HL-60 (cell line): ENCODE measurements around the gene MTCL3.

ENCODE experiments used
- DNase-seq, 2 experiments: peaks; one replicate each; pipeline ENCODE4 v3.0.0-alpha.2; 2010 to 2020; ENCODE audit warnings: low read depth in 1 of 2, low spot score in 1 of 2
- H3K27ac ChIP-seq: fragments of 250-450 bp; sonication (Bioruptor Pico); replicated peaks from 2 replicates; pipeline ENCODE4 v1.5.1; 2020; ENCODE audit warnings: mild to moderate bottlenecking, moderate library complexity
- H3K27me3 ChIP-seq: fragments of 250-450 bp; sonication (Bioruptor Pico); 2 replicates; pipeline ENCODE4 v1.5.1; 2021; ENCODE audit warnings: mild to moderate bottlenecking, moderate library complexity; ENCODE audit not compliant: insufficient read depth, poor library complexity, severe bottlenecking
- H3K4me3 ChIP-seq: replicated peaks from 2 replicates; pipeline ENCODE4 v1.5.1; 2011; ENCODE audit warnings: mild to moderate bottlenecking, control low read depth, low read length; ENCODE audit not compliant: insufficient read depth
- GABPA ChIP-seq: IDR thresholded peaks from 2 replicates; pipeline ENCODE4 v1.6.1; 2012; ENCODE audit warnings: low read depth
- POLR2AphosphoS5 ChIP-seq: IDR thresholded peaks from 2 replicates; pipeline ENCODE4 v1.6.1; 2012; ENCODE audit warnings: low read depth
- REST ChIP-seq: IDR thresholded peaks from 2 replicates; pipeline ENCODE4 v1.6.1; 2012; ENCODE audit warnings: low read depth; ENCODE audit not compliant: insufficient replicate concordance
- SPI1 ChIP-seq: IDR thresholded peaks from 2 replicates; pipeline ENCODE4 v1.6.1; 2012; ENCODE audit warnings: low read depth, mild to moderate bottlenecking, borderline replicate concordance
- TF ChIP-seq, protein P1 (sequence below): IDR thresholded peaks from one replicate; pipeline ENCODE4 v1.5.1; 2011; ENCODE audit warnings: low read length, control low read depth, inconsistent platforms; ENCODE audit not compliant: insufficient read depth

MTCL3 gene

DNA sequence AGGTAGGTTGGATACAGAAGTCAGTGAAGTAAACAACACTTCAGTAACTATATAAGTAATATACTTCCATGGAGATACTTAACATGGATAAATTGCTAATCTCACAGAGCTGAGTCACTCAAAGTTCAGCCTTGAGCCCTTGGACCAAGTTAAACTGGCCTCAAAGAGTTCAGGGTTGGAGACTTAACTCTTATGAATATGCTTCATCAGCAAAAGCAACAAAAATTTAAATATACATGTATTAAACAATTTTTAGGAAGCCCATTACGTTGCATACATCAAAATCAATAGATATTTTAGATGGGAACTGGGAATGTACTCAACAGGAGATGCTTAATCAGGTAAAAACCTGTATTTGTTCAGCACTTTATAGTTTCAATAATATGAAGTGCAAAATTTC lies 12.2 kb downstream of the MTCL3 start:
- DNase-seq: no peak
- TF ChIP-seq GABPA (no peak), SPI1 (no peak), POLR2AphosphoS5 (no peak)
- TF ChIP-seq, protein P1, sequence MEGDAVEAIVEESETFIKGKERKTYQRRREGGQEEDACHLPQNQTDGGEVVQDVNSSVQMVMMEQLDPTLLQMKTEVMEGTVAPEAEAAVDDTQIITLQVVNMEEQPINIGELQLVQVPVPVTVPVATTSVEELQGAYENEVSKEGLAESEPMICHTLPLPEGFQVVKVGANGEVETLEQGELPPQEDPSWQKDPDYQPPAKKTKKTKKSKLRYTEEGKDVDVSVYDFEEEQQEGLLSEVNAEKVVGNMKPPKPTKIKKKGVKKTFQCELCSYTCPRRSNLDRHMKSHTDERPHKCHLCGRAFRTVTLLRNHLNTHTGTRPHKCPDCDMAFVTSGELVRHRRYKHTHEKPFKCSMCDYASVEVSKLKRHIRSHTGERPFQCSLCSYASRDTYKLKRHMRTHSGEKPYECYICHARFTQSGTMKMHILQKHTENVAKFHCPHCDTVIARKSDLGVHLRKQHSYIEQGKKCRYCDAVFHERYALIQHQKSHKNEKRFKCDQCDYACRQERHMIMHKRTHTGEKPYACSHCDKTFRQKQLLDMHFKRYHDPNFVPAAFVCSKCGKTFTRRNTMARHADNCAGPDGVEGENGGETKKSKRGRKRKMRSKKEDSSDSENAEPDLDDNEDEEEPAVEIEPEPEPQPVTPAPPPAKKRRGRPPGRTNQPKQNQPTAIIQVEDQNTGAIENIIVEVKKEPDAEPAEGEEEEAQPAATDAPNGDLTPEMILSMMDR: no peak

GRCh38 chr6:127503022-127503421 lies 16.1 kb downstream of the MTCL3 start:
- DNase-seq: no peak
- Histone ChIP-seq H3K4me3 (no peak overlapping the region), H3K27ac (no peak overlapping the region), H3K27me3 (peaks cover 8% of the 10 kb centered on the region)
- TF ChIP-seq POLR2AphosphoS5 (no peak), REST (no peak), SPI1 (no peak), GABPA (no peak)
- TF ChIP-seq, protein P1: no peak

More for the DNA sequence above, 12.2 kb downstream of the MTCL3 start:
- Histone ChIP-seq H3K27me3 (peaks cover 5% of the 10 kb centered on the region), H3K27ac (no peak overlapping the region), H3K4me3 (no peak overlapping the region)

DNA sequence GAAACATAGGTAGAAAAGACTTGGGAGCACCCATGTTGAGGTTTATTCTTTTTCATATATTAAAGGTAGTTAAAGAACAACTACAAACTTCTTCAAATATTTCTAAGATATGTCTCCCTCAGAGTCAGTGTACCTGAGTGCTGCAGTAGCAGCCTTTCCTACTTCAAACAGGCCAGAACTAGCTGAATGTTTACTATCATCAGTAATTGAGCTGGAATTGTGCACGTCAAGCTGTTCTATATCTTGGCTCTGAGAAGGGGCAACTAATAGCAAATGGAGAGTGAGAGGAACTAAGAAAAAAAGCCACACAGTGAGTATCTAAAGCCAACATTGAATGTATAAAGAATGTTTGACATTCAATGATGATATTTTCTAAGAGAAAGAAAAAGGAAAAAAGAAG lies 21.7 kb downstream of the MTCL3 start:
- peaks cover 5% of the 10 kb centered on the region for H3K27me3 ChIP-seq
- H3K27ac ChIP-seq: no peak overlapping the region
- TF ChIP-seq GABPA: no peak
- TF ChIP-seq SPI1: no peak
- TF ChIP-seq POLR2AphosphoS5: no peak
- TF ChIP-seq REST: no peak
- TF ChIP-seq, protein P1: no peak
- no peak for DNase-seq
- H3K4me3 ChIP-seq: no peak overlapping the region

- TF ChIP-seq SPI1 (no peak), GABPA (no peak), POLR2AphosphoS5 (no peak), REST (no peak)
- TF ChIP-seq, protein P1: no peak
- Histone ChIP-seq H3K4me3 (no peak overlapping the region), H3K27me3 (peaks cover 5% of the 10 kb centered on the region), H3K27ac (no peak overlapping the region)
- no peak for DNase-seq
These were observed 22.7 kb downstream of the MTCL3 start for GRCh38 chr6:127496471-127496870.
